Astrocyte of the cerebellum (primary cell): Measurements from ENCODE around the gene SLC37A1.

Source experiments
- DNase-seq: peaks from one replicate; pipeline ENCODE4 v3.0.0-alpha.2; 2011; ENCODE audit warnings: low read depth
- H3K4me3 ChIP-seq: 2 replicates; pipeline ENCODE4 v1.5.1; 2011; ENCODE audit warnings: mild to moderate bottlenecking, low read depth, low read length, moderate library complexity
- CTCF ChIP-seq: IDR thresholded peaks from 2 replicates; pipeline ENCODE4 v1.5.1; 2012; ENCODE audit warnings: low read length, low read depth, moderate library complexity, mild to moderate bottlenecking; ENCODE audit errors: missing control alignments
- in situ Hi-C: cut with HindIII; loops from 2 replicates; pipeline ENCODE4 v1.10.0; 2017; ENCODE audit warnings: low sequenced_read_pairs

Gene SLC37A1

GRCh38 chr21:42582787-42583476 lies 69.3 kb downstream of the SLC37A1 start:
- no peak for TF ChIP-seq CTCF
- DNase-seq, result no peak
- in situ Hi-C loops, result loop anchor here (25.0 kb wide), 1 partner anchor 229 kb away; no protein-coding TSS in a partner anchor
- H3K4me3 ChIP-seq, result no peak overlapping the region

- H3K4me3 ChIP-seq, result no peak overlapping the region
- DNase-seq, result no peak
- in situ Hi-C loops, result loop anchor here (25.0 kb wide), 1 partner anchor 229 kb away; no protein-coding TSS in a partner anchor
- no peak for TF ChIP-seq CTCF
These were observed 70.0 kb downstream of the SLC37A1 start for GRCh38 chr21:42583477-42584295.

DNA sequence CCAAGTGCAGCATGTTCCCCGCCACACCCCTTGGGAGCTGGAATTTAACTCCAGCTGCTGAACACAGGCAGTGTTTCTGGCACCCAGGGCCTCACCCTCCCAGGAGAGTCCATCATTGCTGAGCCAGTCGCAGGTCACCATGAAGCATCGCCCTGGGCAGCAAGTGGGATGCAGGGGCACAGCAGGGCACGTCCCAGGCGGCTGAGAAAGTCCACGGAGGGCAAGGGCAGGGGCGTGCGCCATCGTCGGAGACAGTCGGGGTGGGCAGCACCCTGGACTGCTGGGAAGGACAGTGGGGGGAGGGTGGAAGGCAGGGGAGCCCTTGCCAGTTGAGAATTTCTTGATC lies 70.6 kb downstream of the SLC37A1 start:
- no peak for TF ChIP-seq CTCF
- no peak overlapping the region for H3K4me3 ChIP-seq
- in situ Hi-C loops, result loop anchor here (25.0 kb wide), 1 partner anchor 228 kb away; no protein-coding TSS in a partner anchor
- DNase-seq, result no peak

DNA sequence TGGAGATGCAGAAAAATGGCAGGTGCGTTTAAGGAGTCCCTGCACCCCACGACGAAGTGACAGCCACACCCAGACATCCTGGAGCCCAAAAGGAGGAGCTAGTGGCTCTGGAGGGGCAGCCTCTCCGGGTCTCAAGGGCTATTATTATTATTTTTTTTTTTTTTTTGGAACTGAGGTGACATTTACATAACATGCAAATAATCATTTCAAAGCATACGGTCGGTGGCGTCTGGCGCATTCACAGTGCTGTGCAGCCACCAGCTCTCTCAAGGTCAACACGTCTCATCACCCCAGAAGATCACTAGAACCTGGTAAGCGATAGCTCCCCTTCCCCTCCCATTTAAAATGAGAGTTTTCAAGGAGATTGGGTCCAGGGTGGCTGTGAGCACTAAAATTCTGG lies 72.2 kb downstream of the SLC37A1 start:
- in situ Hi-C loops, result loop anchor here (25.0 kb wide), 1 partner anchor 226 kb away; no protein-coding TSS in a partner anchor
- TF ChIP-seq CTCF, result no peak
- no peak for DNase-seq
- H3K4me3 ChIP-seq, result no peak overlapping the region

- no peak for DNase-seq
- in situ Hi-C loops, result loop anchor here (25.0 kb wide), 1 partner anchor 226 kb away; no protein-coding TSS in a partner anchor
- TF ChIP-seq CTCF, result no peak
- no peak overlapping the region for H3K4me3 ChIP-seq
These were observed 72.8 kb downstream of the SLC37A1 start for GRCh38 chr21:42586406-42586805.

GRCh38 chr21:42587036-42587435 lies 73.4 kb downstream of the SLC37A1 start:
- no peak overlapping the region for H3K4me3 ChIP-seq
- in situ Hi-C loops, result loop anchor here (25.0 kb wide), 1 partner anchor 225 kb away; no protein-coding TSS in a partner anchor
- DNase-seq, result no peak
- TF ChIP-seq CTCF, result no peak
